Chondrocyte (in vitro differentiated cells): ENCODE results near the gene C12orf50. TPM values are rescaled to one million over a fixed set of nuclear protein-coding genes. Genes with fewer than 3 reads are reported as not detected.

ENCODE experiments used
- DNase-seq: peaks from one replicate; pipeline ENCODE4 v3.0.0; 2021; ENCODE audit warnings: mixed read lengths, low spot score
- H3K27ac Mint-ChIP-seq: one replicate; pipeline ENCODE4 v1.8.0; 2021; ENCODE audit warnings: mild to moderate bottlenecking, moderate library complexity, mixed read lengths; ENCODE audit not compliant: unreplicated experiment
- H3K27me3 Mint-ChIP-seq: 2 replicates; pipeline ENCODE4 v1.8.0; 2021; ENCODE audit warnings: low read depth, mixed read lengths
- H3K36me3 Mint-ChIP-seq: 2 replicates; pipeline ENCODE4 v1.8.0; 2021; ENCODE audit warnings: low read depth, mixed read lengths
- H3K4me1 Mint-ChIP-seq: 2 replicates; pipeline ENCODE4 v1.8.0; 2021; ENCODE audit warnings: low read depth, mild to moderate bottlenecking, mixed read lengths
- H3K4me3 Mint-ChIP-seq: one replicate; pipeline ENCODE4 v1.8.0; 2021; ENCODE audit warnings: mild to moderate bottlenecking, moderate library complexity, mixed read lengths; ENCODE audit not compliant: unreplicated experiment
- H3K9me3 Mint-ChIP-seq: 2 replicates; pipeline ENCODE4 v1.8.0; 2021; ENCODE audit warnings: low read depth, mixed read lengths
- CTCF ChIP-seq: fragments of 200-600 bp; sonication (generic); IDR thresholded peaks from 2 replicates; pipeline ENCODE4 v1.5.0; 2021; ENCODE audit warnings: antibody characterized with exemption, mild to moderate bottlenecking, moderate library complexity
- total RNA-seq: library from RNA; stranded (reverse); gene quantifications from 3 replicates; pipeline ENCODE4 v1.2.1, GENCODE V29; 2021

Gene C12orf50
- total RNA-seq, 1 donor from 2014 or later, result not detected

- Mint-ChIP-seq H3K27me3 (peaks cover 6% of the 10 kb centered on the region), H3K36me3 (no peaks in the 10 kb centered on the region)
These were observed 77.0 kb downstream of the C12orf50 start for GRCh38 chr12:87952223-87952622.

GRCh38 chr12:87943762-87944161 is 85.4 kb downstream of the C12orf50 start:
- peaks cover 9% of the 10 kb centered on the region for H3K36me3 Mint-ChIP-seq
- no peak for TF ChIP-seq CTCF
- peaks cover 15% of the 10 kb centered on the region for H3K9me3 Mint-ChIP-seq
- H3K27me3 Mint-ChIP-seq, result peaks cover 1% of the 10 kb centered on the region
- H3K27ac Mint-ChIP-seq, result no peak overlapping the region
- no peak overlapping the region for H3K4me3 Mint-ChIP-seq
- DNase-seq, result no peak
- no peaks in the 10 kb centered on the region for H3K4me1 Mint-ChIP-seq

More at GRCh38 chr12:87952223-87952622, 77.0 kb downstream of the C12orf50 start:
- no peak for DNase-seq
- Mint-ChIP-seq H3K9me3 (no peaks in the 10 kb centered on the region), H3K4me1 (no peaks in the 10 kb centered on the region), H3K4me3 (no peak overlapping the region), H3K27ac (no peak overlapping the region)
- no peak for TF ChIP-seq CTCF

- DNase-seq, result no peak
These were observed 86.2 kb downstream of the C12orf50 start for GRCh38 chr12:87943023-87943422.

GRCh38 chr12:87939182-87939581 is 90.0 kb downstream of the C12orf50 start:
- H3K4me3 Mint-ChIP-seq, result no peak overlapping the region
- no peak for DNase-seq
- H3K27me3 Mint-ChIP-seq, result no peaks in the 10 kb centered on the region
- peaks cover 6% of the 10 kb centered on the region for H3K4me1 Mint-ChIP-seq
- TF ChIP-seq CTCF, result no peak
- H3K27ac Mint-ChIP-seq, result no peak overlapping the region
- peaks cover 1% of the 10 kb centered on the region for H3K36me3 Mint-ChIP-seq
- peaks cover 2% of the 10 kb centered on the region for H3K9me3 Mint-ChIP-seq

More at GRCh38 chr12:87943023-87943422, 86.2 kb downstream of the C12orf50 start:
- Mint-ChIP-seq H3K36me3 (peaks cover 9% of the 10 kb centered on the region), H3K27me3 (peaks cover 1% of the 10 kb centered on the region), H3K4me3 (no peak overlapping the region), H3K4me1 (no peaks in the 10 kb centered on the region), H3K27ac (no peak overlapping the region), H3K9me3 (peaks cover 15% of the 10 kb centered on the region)
- no peak for TF ChIP-seq CTCF

- no peak for TF ChIP-seq CTCF
- peaks cover 30% of the 10 kb centered on the region for H3K4me1 Mint-ChIP-seq
- H3K4me3 Mint-ChIP-seq, result no peak overlapping the region
- H3K36me3 Mint-ChIP-seq, result peaks cover 1% of the 10 kb centered on the region
- no peak for DNase-seq
- no peaks in the 10 kb centered on the region for H3K27me3 Mint-ChIP-seq
- peaks cover 2% of the 10 kb centered on the region for H3K9me3 Mint-ChIP-seq
- H3K27ac Mint-ChIP-seq, result no peak overlapping the region
These were observed 94.0 kb downstream of the C12orf50 start for GRCh38 chr12:87935216-87935615.
